ENCODE results near the gene RNPEPL1.

RNPEPL1 gene

GRCh38 chr2:240626531-240627300 is 58.4 kb downstream of the RNPEPL1 start:
- no peaks in the 10 kb centered on the region for H3K4me1 ChIP-seq (ENCODE audit: control insufficient read depth, insufficient read depth, low read length)
- no peaks in the 10 kb centered on the region for H3K36me3 ChIP-seq (ENCODE audit: control insufficient read depth in 2 of 2, insufficient read depth in 1 of 2, low read length in 2 of 2)
- ChIA-PET CTCF (interaction anchor here (0.6 kb wide), 1 partner anchor 17 kb away, joined by 3 read pairs; no protein-coding TSS in a partner anchor), POLR2A (no interaction called here)
- H3K27ac ChIP-seq (ENCODE audit: extremely low read depth, low read depth, low read length), result no peak overlapping the region
- TF ChIP-seq ZBTB48 (tag by site-specific recombination; IDR thresholded peaks at IDR 0.05), result peak; percentile 31; the same call in 1 of the 2 replicates
- TF ChIP-seq ZNF843 (tag by site-specific recombination; IDR thresholded peaks at IDR 0.05), result no peak
- no peak overlapping the region for H3K4me3 ChIP-seq (ENCODE audit: low read depth, low read length)
- H3K9me3 ChIP-seq (ENCODE audit: control insufficient read depth, insufficient read depth, low read depth, low read length), result no peaks in the 10 kb centered on the region

GRCh38 chr2:240627736-240628506 is 59.6 kb downstream of the RNPEPL1 start:
- Histone ChIP-seq H3K36me3 (ENCODE audit: control insufficient read depth in 2 of 2, insufficient read depth in 1 of 2, low read length in 2 of 2) (no peaks in the 10 kb centered on the region), H3K4me3 (ENCODE audit: low read depth, low read length) (no peak overlapping the region), H3K4me1 (ENCODE audit: control insufficient read depth, insufficient read depth, low read length) (no peaks in the 10 kb centered on the region), H3K9me3 (ENCODE audit: control insufficient read depth, insufficient read depth, low read depth, low read length) (no peaks in the 10 kb centered on the region), H3K27ac (ENCODE audit: extremely low read depth, low read depth, low read length) (no peak overlapping the region)
- ChIA-PET POLR2A (no interaction called here), CTCF (interaction anchor here (0.6 kb wide), 1 partner anchor 16 kb away, joined by 3 read pairs; no protein-coding TSS in a partner anchor)
- TF ChIP-seq ZFP3 (tag by site-specific recombination; IDR thresholded peaks at IDR 0.05; ENCODE audit: low read depth) (no peak), ZNF626 (tag by site-specific recombination; IDR thresholded peaks at IDR 0.05) (no peak), YY1 (tag by site-specific recombination; IDR thresholded peaks at IDR 0.05) (no peak), ZNF175 (tag by site-specific recombination; IDR thresholded peaks at IDR 0.05) (no peak), ZNF449 (tag by site-specific recombination; IDR thresholded peaks at IDR 0.05) (no peak), GLI4 (tag by site-specific recombination; IDR thresholded peaks at IDR 0.05) (no peak), ELK4 (IDR thresholded peaks at IDR 0.05; ENCODE audit: borderline replicate concordance, low read depth, low read length) (no peak), ZNF184 (tag by site-specific recombination; IDR thresholded peaks at IDR 0.05) (no peak), ZNF112 (tag by site-specific recombination; IDR thresholded peaks at IDR 0.05) (no peak), ZNF768 (tag by site-specific recombination; IDR thresholded peaks at IDR 0.05) (no peak), ZBTB26 (tag by site-specific recombination; optimal IDR thresholded peaks at IDR 0.05) (no peak), ZNF624 (tag by site-specific recombination; IDR thresholded peaks at IDR 0.05) (no peak), PRDM2 (tag by site-specific recombination; IDR thresholded peaks at IDR 0.05; ENCODE audit: borderline replicate concordance) (no peak), MEIS1 (CRISPR knock-in tag; IDR thresholded peaks at IDR 0.05; ENCODE audit: borderline replicate concordance) (no peak), ZBTB10 (tag by site-specific recombination; IDR thresholded peaks at IDR 0.05) (no peak)
